Lower leg skin (tissue), 3 donors: ENCODE data around the gene CDV3.

ENCODE experiments used
- CTCF ChIP-seq, 3 donors: fragments of 450-650 bp; IDR thresholded peaks; one replicate each; pipeline ENCODE4 v1.5.1; 2016; ENCODE audit warnings: antibody characterized with exemption in 3 of 3, mild to moderate bottlenecking in 3 of 3, moderate library complexity in 2 of 3
- POLR2A ChIP-seq, 2 donors: fragments of 450-650 bp; IDR thresholded peaks; one replicate each; pipeline ENCODE4 v1.6.1; 2016 to 2017; ENCODE audit warnings: antibody characterized with exemption in 2 of 2, mild to moderate bottlenecking in 1 of 2, moderate library complexity in 1 of 2

GRCh38 chr3:133606902-133607301, 33.4 kb downstream of the CDV3 start:
- TF ChIP-seq CTCF (IDR thresholded peaks at IDR 0.05) (no peak), POLR2A (IDR thresholded peaks at IDR 0.05) (no peak)
